Measurements from ENCODE around the gene SLC10A4. TPM values are rescaled to one million over a fixed set of nuclear protein-coding genes. Genes with fewer than 3 reads are reported as not detected.

SLC10A4 gene
- total RNA-seq, 2 donors from 2014 or later: 0.29 to 0.37 TPM

DNA sequence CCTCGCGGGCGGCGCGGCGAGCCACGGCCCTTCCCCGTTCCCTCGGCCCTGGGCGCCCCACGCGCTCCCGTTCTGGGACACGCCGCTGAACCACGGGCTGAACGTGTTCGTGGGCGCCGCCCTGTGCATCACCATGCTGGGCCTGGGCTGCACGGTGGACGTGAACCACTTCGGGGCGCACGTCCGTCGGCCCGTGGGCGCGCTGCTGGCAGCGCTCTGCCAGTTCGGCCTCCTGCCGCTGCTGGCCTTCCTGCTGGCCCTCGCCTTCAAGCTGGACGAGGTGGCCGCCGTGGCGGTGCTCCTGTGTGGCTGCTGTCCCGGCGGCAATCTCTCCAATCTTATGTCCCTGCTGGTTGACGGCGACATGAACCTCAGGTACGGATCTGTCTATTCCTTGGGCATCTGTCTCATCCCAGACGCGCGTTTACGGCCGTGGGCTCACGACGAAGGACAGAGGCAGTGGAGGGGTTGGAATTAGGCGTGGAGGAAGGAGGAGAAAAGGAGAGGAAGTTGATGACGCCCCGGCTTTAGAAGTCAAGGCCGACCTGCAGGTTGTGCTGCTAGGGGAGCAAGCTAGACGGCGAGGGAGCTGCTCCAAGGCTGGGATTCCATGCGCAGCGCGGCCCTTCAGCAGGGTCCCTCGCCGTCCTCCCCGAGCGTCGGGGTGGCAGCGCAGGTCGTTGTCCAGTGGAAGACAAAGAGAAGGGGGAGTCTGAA is 792 bp downstream of the SLC10A4 start:
- DNase-seq (no peak), ATAC-seq (peak in 1 of 2 donors; percentile 37)
- intact Hi-C loops (cut with DNase I): no loop called here

DNA sequence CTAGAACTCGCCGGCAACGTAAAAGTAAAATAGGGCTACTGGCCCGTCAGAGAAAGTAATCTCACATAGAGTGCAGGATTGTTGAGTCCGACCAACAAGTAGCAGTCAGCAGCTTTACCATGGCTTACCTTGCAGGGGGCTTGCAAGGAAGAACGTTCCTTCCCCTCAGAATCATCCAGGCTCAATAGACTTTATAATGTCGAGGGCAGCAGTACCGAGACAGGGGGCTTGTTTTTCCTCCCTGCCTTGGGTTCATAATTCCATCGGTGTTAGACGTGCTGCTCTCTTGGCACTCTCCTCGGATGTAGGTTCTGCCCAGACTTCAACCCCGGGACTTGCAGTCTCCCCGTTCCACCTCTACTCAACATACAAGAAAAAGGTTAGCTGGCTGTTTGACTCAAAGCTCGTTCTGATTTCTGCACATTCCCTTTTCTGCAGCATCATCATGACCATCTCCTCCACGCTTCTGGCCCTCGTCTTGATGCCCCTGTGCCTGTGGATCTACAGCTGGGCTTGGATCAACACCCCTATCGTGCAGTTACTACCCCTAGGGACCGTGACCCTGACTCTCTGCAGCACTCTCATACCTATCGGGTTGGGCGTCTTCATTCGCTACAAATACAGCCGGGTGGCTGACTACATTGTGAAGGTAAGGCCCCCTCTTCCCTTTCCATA is 1.5 kb downstream of the SLC10A4 start:
- ATAC-seq (no peak), DNase-seq (no peak)
- intact Hi-C loops (cut with DNase I): no loop called here

DNA sequence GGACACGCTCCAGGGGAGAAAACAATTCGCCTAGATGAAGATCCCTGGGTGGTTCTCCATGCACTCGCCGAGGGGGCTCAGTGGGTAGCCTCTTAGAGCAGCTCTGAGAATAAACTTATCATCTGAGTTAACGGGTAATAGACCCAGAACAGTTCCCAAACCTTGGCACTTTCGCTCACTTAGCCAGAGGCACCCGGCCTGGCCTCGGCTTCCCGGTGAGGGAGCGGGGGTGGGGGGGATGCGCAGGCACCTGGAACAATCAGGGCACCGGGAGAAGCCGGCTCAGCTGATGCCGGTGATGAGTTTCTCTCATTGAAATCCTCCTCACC is 6.5 kb downstream of the SLC10A4 start:
- intact Hi-C loops (cut with DNase I): no loop called here
- no peak for DNase-seq
- no peak for ATAC-seq

DNA sequence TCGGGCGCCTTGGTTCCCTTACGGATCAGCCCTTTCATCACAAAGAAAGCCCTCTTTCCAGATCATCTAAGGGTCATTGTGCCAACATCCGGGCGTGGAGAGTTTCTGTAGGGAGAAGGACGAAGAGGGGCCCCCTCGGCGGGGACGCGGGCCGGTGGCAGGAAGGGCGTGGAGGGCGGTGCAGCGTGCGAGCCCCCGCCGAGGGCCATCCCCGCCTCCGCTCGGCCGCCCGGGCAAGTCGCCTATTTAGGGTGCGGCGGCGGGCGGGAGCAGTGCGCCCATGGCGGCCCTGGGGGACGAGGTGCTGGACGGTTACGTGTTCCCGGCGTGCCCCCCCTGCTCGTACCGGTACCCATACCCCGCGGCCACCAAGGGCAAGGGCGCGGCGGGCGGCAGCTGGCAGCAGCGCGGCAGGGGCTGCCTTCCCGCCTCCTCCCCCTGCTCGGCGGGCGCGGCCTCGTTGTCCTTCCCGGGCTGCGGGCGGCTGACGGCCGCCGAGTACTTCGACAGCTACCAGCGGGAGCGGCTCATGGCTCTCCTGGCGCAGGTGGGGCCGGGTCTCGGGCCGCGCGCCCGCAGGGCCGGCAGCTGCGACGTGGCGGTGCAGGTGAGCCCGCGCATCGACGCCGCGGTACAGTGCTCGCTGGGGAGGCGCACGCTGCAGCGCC is 7.0 kb downstream of the SLC10A4 start, which contains the start of gene ZAR1:
Gene ZAR1 (plus strand): TSS at position 241 of the 668 bp plus-strand sequence. CDS start 40 bp downstream, at position 281.
- intact Hi-C loops (cut with DNase I): no loop called here
- no peak for DNase-seq
- peak; percentile 41 to 46 for ATAC-seq

DNA sequence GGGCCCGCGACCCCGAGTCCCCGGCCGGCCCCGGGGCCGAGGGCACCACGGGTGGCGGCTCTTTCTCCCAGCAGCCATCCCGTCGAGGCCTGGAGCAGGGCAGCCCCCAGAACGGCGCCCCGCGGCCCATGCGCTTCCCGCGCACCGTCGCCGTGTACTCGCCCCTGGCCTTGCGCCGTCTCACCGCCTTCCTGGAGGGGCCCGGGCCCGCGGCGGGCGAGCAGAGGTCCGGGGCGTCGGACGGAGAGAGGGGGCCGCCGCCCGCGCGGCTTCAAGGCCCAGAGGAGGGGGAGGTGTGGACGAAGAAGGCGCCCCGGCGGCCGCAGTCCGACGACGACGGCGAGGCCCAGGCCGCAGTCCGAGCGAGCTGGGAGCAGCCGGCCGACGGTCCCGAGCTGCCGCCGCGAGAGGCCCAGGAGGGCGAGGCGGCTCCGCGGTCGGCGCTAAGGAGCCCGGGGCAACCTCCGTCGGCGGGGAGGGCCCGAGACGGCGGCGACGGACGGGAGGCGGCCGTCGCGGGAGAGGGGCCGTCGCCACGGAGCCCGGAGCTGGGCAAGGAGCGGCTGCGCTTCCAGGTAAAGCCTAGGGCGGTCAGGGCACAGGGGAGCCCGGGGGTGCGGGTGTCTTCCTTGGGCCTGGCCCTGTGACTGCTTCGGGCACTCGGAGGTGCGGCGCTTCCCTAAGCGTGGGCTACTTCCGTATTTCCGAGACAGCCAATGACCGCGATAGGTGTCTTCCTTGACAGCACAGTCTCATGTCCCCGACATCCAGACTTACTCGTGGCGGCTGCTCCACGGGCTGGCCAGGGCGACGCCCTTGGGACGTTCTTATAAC is 7.8 kb downstream of the SLC10A4 start:
- ATAC-seq (peak in 1 of 2 donors; percentile 22), DNase-seq (no peak)
- intact Hi-C loops (cut with DNase I): no loop called here

DNA sequence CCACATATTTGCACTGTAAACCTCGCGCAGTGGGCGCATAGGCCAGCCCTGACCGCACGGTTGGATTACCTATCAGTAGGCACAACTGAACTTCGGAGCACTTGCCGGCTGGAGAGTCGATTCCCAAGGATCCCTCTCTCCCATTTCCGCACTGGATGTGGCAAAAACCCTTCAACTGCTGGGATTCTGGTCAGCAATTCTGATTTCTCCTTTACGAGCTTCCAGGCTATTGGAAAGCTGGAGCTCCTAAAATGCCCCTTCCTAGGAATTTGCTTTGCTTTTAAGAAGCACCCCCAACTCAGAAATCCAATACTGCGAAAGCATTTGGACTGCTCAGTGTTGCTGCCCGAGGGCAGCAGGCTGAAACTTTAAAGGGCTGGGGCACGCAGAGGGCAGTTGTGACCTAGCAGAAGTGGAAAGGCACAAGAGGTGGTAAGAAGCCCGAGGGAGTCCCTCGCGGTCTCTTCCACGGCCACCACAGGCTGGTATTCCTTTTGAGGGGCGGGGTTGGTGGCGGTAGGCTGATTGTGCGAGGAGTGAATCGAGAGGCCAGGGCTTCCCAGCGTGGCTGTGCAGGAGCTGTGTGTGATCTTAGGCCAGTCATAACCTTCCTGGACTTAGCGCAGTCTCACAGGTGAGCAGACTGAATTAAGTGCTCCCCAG is 8.5 kb downstream of the SLC10A4 start:
- intact Hi-C loops (cut with DNase I): no loop called here
- no peak for DNase-seq

DNA sequence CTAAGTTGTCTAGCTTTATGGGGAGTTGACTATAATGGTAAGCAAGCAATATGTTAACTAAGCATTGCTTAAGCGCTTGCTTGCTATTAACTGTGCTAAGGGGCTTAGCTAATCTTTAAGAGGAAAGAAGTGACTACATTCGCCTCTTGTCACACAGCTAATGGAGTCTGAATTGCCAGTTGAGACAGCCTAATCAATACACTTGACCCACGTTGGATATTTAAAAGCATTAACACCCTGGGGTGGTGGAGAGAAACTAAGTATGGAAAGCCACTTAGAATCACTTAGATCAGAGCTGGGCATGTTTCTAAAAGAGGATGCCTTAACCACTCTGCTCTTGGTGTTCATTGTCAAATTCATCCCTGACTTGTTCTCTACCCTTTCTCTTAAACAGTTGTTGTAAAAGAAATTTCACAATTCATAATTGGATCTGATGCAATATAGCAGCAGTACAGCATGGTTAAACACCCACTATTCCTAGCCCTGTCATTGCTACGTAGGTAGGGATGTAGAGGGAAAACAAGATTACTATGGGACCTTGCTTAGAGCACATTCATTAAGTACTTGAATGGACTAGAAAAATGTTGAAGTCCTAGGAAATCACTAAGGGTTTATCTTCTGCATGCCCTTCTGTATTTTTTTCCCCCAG is 10.4 kb downstream of the SLC10A4 start:
- ATAC-seq: no peak

More for the DNA sequence above, 8.5 kb downstream of the SLC10A4 start:
- ATAC-seq: no peak

DNA sequence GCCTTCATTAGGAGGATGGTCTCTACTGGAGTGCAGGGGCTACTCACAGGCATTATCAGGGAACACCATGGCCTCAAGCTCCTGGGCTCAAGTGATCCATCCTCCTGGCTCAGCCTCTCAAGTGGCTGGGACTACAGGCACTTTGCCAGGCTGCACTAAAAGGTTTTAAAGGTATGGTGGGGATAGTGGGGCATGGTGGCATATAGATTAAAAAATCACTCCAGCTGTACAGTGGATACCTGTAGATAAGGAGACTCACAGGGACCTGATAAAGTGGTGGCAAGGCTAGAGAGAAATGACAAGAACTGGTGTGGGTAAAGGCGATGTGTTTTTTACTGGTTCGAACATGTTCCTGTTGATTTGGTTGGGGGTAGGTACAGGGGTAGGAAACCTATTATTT is 12.8 kb downstream of the SLC10A4 start:
- intact Hi-C loops (cut with DNase I): no loop called here
- ATAC-seq (no peak), DNase-seq (no peak)

More for the DNA sequence above, 10.4 kb downstream of the SLC10A4 start:
- intact Hi-C loops (cut with DNase I): no loop called here
- no peak for DNase-seq

DNA sequence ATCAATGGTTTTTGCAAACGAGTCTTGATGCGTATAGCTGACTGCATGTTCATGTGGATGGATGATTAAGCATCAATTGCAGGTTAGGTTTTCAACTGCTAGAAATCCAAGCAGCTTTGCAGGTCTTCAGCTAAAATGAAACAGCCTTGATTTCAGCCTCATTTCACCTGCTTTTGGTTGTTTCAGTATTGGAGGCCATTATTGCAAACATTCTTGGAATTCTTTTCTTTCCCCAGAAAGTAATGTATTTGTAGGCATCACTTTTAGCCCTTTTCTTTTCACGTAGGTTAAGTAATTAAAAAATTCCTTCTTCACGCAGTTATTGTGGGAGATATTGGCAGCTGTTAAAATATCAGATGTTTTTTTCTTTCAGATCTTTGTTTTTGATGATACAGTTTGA is 15.8 kb downstream of the SLC10A4 start:
- DNase-seq (no peak), ATAC-seq (no peak)
- intact Hi-C loops (cut with DNase I): no loop called here

DNA sequence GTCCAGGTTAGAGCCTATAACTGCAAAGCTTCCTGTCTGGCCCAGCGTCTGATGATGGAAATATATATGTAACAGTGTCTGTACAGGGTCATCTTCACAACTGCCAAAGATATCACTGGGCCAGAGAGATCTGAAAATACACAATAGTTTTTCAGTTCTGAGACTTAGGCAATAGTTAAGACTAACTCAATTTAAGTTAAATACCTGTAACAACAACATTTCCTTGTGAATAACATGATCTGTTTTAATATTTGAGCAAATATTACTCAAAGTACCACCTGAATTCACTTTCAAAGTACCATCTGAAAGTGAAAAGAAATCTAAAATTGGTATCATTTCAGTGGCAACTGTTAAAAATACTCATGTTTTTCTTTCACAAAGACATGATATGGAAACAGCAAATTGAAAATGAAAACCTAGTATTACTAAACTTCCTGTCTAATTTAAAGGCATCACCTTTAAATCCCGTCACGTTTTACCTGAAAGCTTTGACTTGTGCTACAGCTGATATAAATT is 16.5 kb downstream of the SLC10A4 start:
- ATAC-seq (no peak), DNase-seq (no peak)
- intact Hi-C loops (cut with DNase I): no loop called here

DNA sequence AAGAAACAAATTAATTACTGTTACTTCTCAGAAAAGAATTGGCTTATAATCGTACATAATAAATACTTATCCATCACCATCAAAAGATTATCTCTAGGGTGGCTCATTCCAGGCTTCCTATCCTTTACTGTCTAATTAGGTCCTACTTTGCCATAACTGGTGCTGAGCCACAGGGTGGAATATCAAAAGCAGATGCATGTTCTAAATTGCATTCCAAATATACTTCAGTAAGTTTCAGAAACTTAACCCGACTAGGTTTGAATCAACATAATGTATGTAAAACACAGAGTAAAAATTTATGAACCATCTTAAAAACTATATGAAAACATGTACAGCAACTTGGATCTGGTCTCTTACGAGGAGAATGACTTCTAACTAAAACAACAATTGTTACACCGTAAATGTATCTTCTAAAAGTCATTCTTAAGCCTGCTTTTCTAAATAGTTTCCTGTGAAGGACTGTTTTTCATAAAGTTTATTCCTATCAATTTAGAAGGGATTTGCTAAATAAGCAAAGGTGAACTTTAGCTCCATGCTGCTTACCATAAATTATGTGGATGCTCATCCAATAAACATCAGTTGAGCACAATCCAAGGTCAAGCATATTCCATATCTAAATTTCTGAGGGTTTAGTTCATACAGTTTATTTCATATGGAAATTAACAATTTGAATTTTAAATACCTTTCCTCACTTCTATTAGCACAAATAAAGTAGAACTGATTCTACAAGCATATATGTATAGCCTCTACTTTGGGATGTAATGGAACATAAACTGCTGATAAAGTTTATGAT is 20.3 kb downstream of the SLC10A4 start:
- intact Hi-C loops (cut with DNase I): no loop called here
- ATAC-seq (no peak), DNase-seq (no peak)

DNA sequence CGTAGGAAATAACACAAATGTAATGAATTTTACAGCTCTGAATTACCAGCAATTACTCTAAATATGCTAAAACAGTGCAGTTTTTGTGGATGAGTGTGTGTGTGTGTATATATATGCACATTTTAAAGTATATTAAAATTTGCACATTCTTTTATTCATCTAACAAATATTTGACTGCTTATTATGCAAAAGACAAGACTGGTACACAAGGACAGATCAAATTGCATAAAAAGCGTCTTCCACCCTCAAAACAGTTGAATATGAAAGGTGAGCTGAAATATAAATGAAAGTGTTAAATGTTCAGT is 20.8 kb downstream of the SLC10A4 start:
- DNase-seq: no peak
- intact Hi-C loops (cut with DNase I): no loop called here
- no peak for ATAC-seq

DNA sequence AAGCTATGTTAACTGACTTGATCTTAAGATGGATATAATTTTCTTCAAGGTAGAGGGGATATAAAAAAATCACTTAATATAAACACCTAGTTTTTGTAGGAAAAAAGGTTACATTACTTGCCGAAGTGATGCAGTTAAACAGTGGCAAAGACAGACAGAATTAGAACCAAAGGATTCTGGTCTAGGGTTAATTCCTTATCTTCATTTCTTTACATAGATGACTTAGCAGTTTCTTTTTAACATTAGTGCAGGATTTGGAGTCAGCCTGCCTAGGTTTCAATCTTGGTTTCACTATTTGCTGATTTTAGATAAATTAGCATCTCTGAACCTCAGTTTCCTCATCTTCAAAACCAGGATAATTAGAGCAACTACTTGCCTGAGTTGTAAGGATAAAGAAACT is 21.2 kb downstream of the SLC10A4 start:
- no peak for ATAC-seq
- intact Hi-C loops (cut with DNase I): no loop called here
- DNase-seq: no peak

DNA sequence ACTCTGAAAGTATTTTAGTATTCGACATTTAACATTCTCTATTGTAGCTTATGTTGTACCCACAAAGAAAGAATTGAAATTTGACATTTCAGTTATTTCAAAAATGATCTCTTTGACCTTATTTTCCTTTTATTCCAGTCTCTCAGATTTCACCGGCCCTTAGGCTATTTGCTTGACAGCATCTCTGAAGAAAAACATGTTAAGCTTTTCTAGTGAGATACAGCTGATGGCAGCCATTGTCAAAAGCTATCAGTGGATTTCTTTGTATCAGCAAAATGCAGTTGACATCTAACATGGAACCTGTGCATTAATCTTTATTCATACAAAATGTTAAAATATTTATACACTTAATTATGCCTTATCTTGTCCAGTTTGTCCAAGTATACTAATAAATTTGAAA is 23.6 kb downstream of the SLC10A4 start:
- DNase-seq (no peak), ATAC-seq (no peak)
- intact Hi-C loops (cut with DNase I): no loop called here

DNA sequence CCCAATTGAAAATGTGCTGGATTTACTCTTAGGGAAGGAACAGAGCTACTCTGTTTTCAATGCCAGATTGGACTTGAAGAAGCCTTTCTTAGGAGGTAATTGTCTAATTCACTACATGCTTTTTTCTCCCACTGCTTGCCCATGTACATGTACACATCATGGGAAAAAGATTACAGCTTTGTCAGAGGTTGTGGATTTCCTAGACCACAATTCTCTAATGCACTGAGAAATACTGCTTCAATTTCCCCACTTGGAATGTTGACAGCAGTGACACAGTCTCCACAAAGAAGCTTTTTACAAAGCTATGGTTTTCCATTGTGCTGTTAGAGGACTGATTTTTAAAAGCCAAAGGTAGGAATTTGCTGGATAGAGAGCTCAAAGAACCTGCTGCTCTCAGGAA is 26.4 kb downstream of the SLC10A4 start:
- DNase-seq (no peak), ATAC-seq (no peak)
- intact Hi-C loops (cut with DNase I): no loop called here

DNA sequence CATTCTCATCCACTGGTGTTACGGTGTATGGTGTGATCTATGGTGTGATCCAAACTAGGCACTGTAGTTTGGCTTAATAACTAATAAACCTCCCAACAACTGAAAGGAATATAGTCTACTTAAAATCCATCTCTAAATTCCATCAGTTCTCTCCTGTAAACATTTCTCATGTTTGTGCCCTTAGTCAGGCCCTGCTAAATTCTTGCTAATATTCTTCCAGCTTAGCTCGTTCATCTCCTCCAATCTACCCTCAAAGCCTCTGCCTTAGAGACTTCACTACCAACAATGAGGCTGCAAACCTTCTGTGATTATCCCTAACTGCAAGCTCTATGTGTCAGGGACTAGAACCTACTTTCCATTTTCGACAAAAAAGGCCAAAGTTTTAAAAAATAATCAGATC is 35.0 kb downstream of the SLC10A4 start:
- no peak for DNase-seq
- intact Hi-C loops (cut with DNase I): no loop called here
- no peak for ATAC-seq

DNA sequence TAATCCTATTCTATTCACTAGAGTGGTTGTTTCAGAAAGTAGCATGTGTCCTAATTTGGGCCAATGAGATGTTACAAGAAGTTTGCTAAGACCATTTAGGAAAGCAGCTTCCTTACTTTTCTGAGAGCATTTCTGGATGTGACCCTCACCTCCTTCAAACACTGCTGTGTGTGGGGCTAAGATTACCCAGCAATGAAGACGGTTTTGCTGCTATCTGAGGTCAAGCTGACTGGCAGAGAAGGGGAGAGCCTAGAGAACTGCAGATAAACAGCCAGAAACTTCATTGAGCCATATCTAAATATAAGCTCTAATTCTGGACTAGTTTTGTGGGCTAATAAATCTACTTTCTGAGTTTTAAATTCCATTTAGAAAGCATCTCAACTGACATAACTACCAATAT is 43.3 kb downstream of the SLC10A4 start:
- intact Hi-C loops (cut with DNase I): loop anchor here in 1 of 2 donors (5.0 kb wide), 1 partner anchor 36 kb away; no protein-coding TSS in a partner anchor
- DNase-seq: no peak
- ATAC-seq: no peak

DNA sequence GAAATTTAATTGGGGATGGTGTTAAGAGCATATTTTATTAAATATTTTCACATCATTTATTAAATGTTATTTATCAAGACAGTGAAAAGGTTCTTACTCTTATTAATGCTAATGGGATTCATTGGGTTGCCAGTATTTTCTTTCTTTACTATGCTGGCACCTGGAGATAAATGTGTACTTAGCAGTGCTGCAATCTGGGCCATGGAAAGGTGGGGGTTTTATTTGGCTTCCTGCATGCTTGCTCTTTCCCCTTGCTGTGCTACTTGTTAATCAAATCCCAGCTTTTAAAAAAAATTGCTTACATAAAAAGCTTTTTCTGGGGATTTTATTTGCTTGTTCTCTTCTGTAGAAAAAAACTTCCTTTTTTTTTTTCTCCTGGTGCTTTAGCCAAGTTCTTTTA is 55.2 kb downstream of the SLC10A4 start:
- ATAC-seq: no peak
- no peak for DNase-seq
- intact Hi-C loops (cut with DNase I): no loop called here

All from left cardiac atrium (tissue), 4 donors.